ENCODE data around the gene PTMA.

DNA sequence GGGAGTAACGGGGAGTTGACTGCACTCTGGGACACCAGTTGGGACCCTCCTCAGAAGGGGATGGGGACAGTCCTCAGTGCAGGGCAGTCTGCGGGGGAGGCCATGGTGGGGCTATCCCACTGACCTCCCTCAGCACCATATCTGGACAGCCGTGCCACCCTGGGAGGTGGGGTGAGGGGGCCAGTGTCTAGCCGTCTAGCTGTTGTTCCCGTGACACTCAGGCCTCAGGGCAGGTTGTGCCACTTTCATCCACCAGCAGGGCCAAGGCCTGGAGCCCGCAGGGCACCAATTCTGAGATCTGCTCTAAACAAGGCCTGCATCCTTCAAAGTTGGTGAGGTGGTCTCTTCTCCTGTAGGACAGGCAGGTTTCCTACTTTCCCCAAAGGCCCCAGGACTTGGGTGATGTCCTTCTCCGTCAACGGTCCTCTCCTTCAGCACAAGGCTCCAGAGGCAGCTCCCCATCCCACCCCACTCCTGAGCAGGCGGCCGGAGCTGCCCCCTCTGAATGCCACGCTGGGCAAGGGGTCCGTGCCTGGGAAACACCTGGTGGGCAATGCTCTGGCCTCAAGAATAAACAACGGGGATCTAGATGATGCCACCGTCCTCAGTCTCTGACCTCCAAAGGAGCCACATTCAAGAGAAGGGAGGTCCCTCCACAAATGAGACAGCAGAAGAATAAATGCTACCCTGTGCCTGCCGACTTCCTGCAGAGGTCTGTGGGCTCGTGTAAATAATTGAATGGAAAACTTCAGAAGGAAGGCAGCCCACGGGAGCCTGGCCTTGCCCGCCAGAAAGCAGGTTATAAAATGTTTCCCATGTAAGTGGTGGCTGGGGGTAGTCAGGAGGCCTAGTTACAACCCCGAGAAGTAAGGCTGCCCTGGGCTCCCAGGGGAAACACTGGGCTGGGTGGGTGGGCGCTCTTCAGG is 42.8 kb upstream of the PTMA start:
- no peak for TF ChIP-seq TCF7L2 (IDR thresholded peaks at IDR 0.05; ENCODE audit: borderline replicate concordance, extremely low read depth, insufficient read depth, insufficient read length)
- TF ChIP-seq, protein P1, sequence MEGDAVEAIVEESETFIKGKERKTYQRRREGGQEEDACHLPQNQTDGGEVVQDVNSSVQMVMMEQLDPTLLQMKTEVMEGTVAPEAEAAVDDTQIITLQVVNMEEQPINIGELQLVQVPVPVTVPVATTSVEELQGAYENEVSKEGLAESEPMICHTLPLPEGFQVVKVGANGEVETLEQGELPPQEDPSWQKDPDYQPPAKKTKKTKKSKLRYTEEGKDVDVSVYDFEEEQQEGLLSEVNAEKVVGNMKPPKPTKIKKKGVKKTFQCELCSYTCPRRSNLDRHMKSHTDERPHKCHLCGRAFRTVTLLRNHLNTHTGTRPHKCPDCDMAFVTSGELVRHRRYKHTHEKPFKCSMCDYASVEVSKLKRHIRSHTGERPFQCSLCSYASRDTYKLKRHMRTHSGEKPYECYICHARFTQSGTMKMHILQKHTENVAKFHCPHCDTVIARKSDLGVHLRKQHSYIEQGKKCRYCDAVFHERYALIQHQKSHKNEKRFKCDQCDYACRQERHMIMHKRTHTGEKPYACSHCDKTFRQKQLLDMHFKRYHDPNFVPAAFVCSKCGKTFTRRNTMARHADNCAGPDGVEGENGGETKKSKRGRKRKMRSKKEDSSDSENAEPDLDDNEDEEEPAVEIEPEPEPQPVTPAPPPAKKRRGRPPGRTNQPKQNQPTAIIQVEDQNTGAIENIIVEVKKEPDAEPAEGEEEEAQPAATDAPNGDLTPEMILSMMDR (IDR thresholded peaks at IDR 0.05 in 2 of 3, conservative IDR thresholded peaks at IDR 0.05 in 1 of 3; ENCODE audit: borderline replicate concordance in 1 of 3, insufficient read depth in 1 of 3, low read depth in 2 of 3, low read length in 2 of 3), result no peak
- no peak; the same call in 1 of the 2 replicates for TF ChIP-seq POLR2AphosphoS5 (IDR thresholded peaks at IDR 0.05; ENCODE audit: low read depth, low read length)
- no peak for TF ChIP-seq POLR2A (IDR thresholded peaks at IDR 0.05; ENCODE audit: borderline replicate concordance, extremely low read depth, insufficient read depth, insufficient read length)
